ENCODE measurements around the gene HOXA3. TPM values are rescaled to one million over a fixed set of nuclear protein-coding genes. Genes with fewer than 3 reads are reported as not detected.

HOXA3 gene
- total RNA-seq, 4 donors from 2014 or later = 3.4 to 3.9 (median 3.6) TPM

DNA sequence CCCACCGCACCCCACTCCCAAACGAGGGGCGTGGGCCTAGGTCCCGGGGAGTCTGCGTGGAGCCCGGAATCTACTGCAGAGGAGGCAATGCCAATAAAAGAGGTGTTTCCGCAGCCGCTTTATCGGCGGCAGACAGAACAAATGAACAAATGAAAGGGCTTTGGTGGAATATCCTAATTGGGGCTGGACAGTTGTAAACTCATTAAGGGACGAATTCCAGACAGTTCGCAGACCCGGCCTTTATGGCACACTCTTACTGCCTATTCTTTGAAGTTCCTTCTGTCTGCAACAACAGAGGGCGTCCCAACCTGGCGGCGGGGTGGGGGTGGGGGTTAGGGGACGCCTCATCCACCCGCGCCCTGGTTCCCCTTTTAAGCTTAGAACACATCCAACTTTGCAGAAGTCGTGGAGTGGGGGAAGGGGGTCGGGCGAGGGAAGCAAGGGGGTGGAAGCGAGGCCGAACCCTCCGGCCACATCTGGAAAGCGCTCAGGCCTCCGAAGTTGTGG lies 8.9 kb upstream of the HOXA3 start:
- TF ChIP-seq, protein P1, sequence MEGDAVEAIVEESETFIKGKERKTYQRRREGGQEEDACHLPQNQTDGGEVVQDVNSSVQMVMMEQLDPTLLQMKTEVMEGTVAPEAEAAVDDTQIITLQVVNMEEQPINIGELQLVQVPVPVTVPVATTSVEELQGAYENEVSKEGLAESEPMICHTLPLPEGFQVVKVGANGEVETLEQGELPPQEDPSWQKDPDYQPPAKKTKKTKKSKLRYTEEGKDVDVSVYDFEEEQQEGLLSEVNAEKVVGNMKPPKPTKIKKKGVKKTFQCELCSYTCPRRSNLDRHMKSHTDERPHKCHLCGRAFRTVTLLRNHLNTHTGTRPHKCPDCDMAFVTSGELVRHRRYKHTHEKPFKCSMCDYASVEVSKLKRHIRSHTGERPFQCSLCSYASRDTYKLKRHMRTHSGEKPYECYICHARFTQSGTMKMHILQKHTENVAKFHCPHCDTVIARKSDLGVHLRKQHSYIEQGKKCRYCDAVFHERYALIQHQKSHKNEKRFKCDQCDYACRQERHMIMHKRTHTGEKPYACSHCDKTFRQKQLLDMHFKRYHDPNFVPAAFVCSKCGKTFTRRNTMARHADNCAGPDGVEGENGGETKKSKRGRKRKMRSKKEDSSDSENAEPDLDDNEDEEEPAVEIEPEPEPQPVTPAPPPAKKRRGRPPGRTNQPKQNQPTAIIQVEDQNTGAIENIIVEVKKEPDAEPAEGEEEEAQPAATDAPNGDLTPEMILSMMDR (IDR thresholded peaks at IDR 0.05; ENCODE audit: low read depth) = no peak

DNA sequence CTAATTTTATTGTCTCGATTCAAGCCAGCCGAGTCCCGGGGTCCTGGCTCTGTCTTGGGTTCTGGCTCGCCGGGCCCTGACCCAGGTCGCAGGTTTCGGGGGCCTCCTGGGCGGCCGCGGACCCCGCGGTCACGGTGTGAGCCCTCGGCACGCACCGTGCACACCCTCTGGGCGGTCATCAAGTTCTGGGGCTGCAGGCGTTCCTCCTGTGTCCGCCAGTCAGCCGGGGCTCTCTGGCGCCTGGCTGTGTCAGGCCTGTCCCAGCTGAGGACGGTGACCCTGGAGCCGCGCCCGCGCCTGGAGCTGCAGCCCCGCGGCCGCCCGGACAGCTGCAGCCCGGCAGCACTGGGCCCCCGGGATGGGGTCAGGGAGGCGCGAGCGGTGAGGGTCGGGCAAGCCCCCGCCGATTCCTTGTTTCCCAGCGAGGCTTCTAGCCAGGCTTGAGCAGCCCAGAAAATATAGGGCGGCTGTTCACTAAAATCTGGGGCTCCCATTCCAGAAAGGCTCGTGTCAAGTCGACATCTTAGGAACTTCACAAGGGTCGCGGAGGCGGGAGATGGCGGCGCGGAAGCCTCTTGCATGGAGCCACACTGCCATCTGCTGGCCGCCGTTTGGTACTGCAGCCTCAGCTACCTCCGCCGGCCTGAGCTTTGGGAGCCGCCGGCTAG lies 8.3 kb upstream of the HOXA3 start:
- TF ChIP-seq, protein P1 (IDR thresholded peaks at IDR 0.05; ENCODE audit: low read depth) = no peak

DNA sequence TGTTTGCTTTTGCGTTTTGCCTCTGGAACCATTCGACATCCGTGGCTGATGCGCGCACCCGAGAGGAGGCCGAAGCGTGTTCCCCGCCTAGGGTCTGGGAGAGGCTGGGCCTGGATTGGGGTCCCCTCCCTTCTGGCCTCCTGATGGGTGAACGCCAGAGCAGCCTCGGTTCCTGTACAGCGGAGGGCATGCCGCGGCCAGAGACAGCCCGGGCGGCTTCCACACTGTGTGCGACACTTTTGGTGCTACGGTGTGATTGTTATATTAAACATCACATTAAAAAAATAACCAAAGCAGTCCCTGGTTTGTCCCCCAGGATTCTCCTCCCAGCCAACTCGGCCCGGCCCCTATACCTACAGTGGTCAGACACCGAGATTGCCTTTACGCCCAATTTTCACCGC lies 7.8 kb upstream of the HOXA3 start:
- TF ChIP-seq, protein P1 (IDR thresholded peaks at IDR 0.05; ENCODE audit: low read depth) = no peak

DNA sequence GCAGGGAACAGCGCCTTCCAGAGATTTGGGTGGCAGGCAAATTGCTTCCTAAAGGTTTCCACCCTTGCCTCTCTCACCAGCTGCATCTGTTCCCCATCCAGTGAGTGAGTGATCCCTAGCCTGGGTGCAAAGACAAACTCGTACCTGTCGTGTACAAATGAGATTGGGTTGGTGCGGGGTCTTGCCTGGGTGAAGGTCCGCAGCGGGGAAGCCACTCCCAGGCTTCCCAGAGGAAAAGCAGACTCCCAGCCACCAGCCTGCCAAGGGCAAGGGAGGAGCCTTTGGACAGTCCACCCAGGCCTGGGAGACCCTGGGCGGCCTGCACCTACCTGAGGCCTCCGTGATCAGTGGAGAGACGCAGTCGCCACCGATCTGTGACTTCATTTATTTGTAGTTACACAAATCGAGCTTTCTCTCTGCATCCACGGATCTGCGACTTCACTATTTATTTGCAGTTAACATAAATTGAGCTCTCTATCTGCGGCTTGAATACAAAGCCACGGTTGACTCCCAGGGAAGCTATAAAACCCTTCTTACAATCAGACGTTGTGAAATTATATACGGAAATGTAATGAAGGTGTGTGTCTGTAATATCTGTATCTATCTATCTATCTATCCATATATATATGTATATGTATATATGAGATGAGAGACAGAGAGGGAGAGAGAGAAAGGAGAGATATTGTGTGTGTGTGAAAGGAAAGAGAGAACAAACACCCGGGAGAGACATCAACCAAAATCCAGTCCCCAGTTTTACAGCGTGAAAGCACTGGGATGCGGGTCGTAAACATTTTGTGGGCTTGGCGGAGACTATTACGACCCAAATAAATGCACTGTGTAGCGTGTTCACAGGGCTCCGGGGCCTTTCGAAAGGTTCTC lies 7.1 kb upstream of the HOXA3 start:
- TF ChIP-seq, protein P1 (IDR thresholded peaks at IDR 0.05; ENCODE audit: low read depth) = no peak

DNA sequence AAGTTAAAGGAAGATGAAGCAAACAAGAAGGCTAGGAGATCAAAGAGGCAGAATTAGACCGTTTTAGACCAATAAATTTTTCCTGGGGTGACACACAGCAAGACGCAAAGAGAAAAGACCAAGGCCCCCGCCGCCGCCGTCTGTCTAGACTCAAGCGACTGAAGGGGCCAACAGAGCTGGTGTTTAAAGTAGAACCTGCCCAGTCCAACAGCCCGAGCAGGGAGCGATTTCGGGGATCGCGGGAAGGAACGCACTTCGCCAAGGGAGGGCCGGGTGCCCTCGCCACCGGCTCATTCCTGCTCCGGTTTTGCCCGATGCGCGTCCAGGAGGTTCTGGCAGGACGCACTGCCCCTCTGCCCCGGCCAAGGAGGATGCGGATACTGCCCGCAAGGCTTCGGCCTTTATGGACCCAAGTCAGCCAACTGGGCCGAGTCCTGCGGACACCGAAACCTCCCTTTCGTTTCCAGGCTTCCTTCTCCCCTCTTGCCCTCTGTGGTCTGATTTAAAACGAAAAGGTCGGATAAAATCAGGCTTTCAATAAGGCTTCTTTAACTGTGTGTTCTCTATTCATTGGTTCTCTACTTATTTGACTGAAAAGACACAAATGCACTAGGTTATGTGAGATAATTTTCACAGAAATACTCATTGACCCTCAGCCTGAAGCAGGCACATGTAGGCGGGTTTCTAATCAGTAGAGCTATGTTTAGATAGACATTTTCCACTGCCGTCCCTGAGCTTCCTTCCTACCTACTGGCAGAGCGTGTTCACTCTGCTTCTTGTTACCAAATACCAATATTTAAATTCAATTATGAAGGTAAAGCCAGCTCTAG lies 6.3 kb upstream of the HOXA3 start:
- TF ChIP-seq, protein P1 (IDR thresholded peaks at IDR 0.05; ENCODE audit: low read depth) = no peak

DNA sequence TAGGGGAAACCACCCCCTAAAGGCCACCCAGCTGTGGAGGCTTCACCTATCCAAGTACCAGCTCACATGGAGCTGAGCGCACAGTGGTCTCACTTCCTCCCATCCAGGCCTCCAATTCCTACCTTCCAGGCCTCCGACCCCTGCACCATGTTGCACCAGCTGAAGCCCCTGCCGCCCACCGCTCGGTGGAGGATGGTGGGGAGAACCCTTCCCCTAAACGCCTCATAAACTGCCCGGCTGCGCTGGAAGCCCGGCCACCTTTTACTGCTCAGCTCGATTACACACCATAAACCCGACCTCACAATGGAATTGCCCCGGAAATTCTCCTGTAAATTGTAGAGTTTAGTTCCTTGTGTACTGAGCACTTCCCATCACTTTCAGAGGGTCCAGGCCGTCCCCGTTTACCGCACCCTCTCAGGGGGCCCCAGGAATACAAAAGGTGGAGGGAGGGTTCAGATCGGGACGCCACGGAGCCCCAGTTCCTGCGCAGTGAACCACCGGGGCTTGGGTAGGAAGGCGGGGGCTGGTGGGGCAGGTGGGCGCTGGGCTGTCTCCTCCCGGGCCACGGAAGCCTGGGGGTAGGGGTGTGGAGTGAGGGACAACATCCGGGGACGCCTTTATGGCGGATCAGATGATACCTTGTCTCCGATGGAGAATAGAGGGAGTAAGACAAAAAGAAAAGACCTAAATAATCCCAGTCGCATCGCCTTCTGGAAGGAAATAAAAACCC lies 5.5 kb upstream of the HOXA3 start:
- TF ChIP-seq, protein P1 (IDR thresholded peaks at IDR 0.05; ENCODE audit: low read depth) = no peak

Data from subcutaneous adipose tissue (tissue), 4 donors.